OCI-LY1 (cell line): ENCODE data around the gene CTAGE1.

ENCODE experiments used
- CTCF ChIP-seq: fragments of 200-600 bp; sonication (generic), shearing (Covaris generic); IDR thresholded peaks from 2 replicates; pipeline ENCODE4 v1.5.1; 2017; ENCODE audit warnings: mild to moderate bottlenecking, antibody characterized with exemption, low read length, moderate library complexity, mixed read lengths
- EZH2 ChIP-seq: fragments of 200-600 bp; sonication (generic), shearing (Covaris generic); IDR thresholded peaks from 2 replicates; pipeline ENCODE4 v1.8.0; 2017; ENCODE audit warnings: borderline replicate concordance, mixed run types, mild to moderate bottlenecking, antibody characterized with exemption, low read length, moderate library complexity, mixed read lengths

GRCh38 chr18:22363867-22364463, 53.8 kb downstream of the CTAGE1 start:
- TF ChIP-seq CTCF (no peak), EZH2 (no peak)
